GM12878 (cell line): ENCODE data around the gene ASB10. TPM values are rescaled to one million over a fixed set of nuclear protein-coding genes. Genes with fewer than 3 reads are reported as not detected.

Source experiments
- ATAC-seq: fragments of 200-7000 bp; cut with Tn5 transposase; 3 replicates; pipeline ENCODE4 v1.9.1; 2020; ENCODE audit warnings: mild to moderate bottlenecking, moderate library complexity
- BruUV-seq: library from RNA; stranded (reverse); fragments of 400-500 nt; replicated peaks from 2 replicates; lab custom pipeline; 2021; lab: Mats Ljungman, UMichigan
- CTCF ChIA-PET: fragments of 300-600 bp; sonication (Branson Sonifier 250); formaldehyde crosslinking; extraction: SDS; loops from one replicate; lab custom pipeline; 2021; ENCODE audit warnings: inconsistent platforms; lab: Yijun Ruan, JAX
- POLR2A ChIA-PET: fragments of 350-600 bp; formaldehyde crosslinking; extraction: SDS; loops from one replicate; lab custom pipeline; 2021; ENCODE audit warnings: inconsistent platforms; lab: Charles Lee
- RAD21 ChIA-PET: fragments of 300-600 bp; sonication (Branson Sonifier 250); formaldehyde crosslinking; loops from one replicate; lab custom pipeline; 2023; ENCODE audit warnings: antibody characterized with exemption; ENCODE audit not compliant: unreplicated experiment; lab: Charles Lee
- SMC1A ChIA-PET: fragments of 300-600 bp; sonication (Branson Sonifier 250); formaldehyde crosslinking; loops from one replicate; lab custom pipeline; 2023; ENCODE audit not compliant: unreplicated experiment, uncharacterized antibody; lab: Charles Lee
- DNase-seq: peaks from one replicate; pipeline ENCODE4 v3.0.0-alpha.2; 2011; ENCODE audit warnings: low read depth, low spot score
- FAIRE-seq: peaks from 3 replicates; lab custom pipeline; 2011; peaks lifted over from hg19 to GRCh38; lab: Jason Lieb, UNC
- H2AFZ ChIP-seq: 2 replicates; pipeline ENCODE4 v1.6.0; 2011; ENCODE audit warnings: low read depth, low read length, control low read depth; ENCODE audit not compliant: control insufficient read depth
- H3K27ac ChIP-seq: 2 replicates; pipeline ENCODE4 v1.5.1; 2011; ENCODE audit warnings: control low read depth; ENCODE audit not compliant: control insufficient read depth, insufficient read depth
- H3K27me3 ChIP-seq, 2 experiments: replicated peaks in 1 of 2; 2 replicates each; pipeline versions ENCODE4 v1.6.0 to v1.6.1; 2011; ENCODE audit warnings: low read length in 1 of 2; ENCODE audit not compliant: control insufficient read depth in 2 of 2, insufficient read depth in 2 of 2
- H3K36me3 ChIP-seq, 2 experiments: 2 replicates each; pipeline ENCODE4 v1.5.1; 2011; ENCODE audit warnings: low read length in 1 of 2; ENCODE audit not compliant: control insufficient read depth in 2 of 2, insufficient read depth in 2 of 2
- H3K4me1 ChIP-seq: 2 replicates; pipeline ENCODE4 v1.6.1; 2011; ENCODE audit warnings: mild to moderate bottlenecking, low read length, moderate library complexity, mixed read lengths; ENCODE audit not compliant: control insufficient read depth, insufficient read depth
- H3K4me2 ChIP-seq: 2 replicates; pipeline ENCODE4 v1.6.0; 2011; ENCODE audit warnings: control low read depth; ENCODE audit not compliant: control insufficient read depth, insufficient read depth
- H3K4me3 ChIP-seq: fragments of 200-600 bp; sonication (generic); 2 replicates; pipeline ENCODE4 v1.5.1; 2016
- H3K79me2 ChIP-seq: 2 replicates; pipeline ENCODE4 v1.6.0; 2011; ENCODE audit warnings: low read length; ENCODE audit not compliant: control insufficient read depth, insufficient read depth
- H3K9ac ChIP-seq: 2 replicates; pipeline ENCODE4 v1.8.0; 2011; ENCODE audit warnings: low read length, control low read depth, mixed read lengths; ENCODE audit not compliant: control insufficient read depth, insufficient read depth
- H3K9me3 ChIP-seq: replicated peaks from 3 replicates; pipeline ENCODE4 v1.5.1; 2011; ENCODE audit warnings: mild to moderate bottlenecking, low read length; ENCODE audit not compliant: control insufficient read depth, insufficient read depth
- H4K20me1 ChIP-seq: 2 replicates; pipeline ENCODE4 v1.6.0; 2011; ENCODE audit not compliant: control insufficient read depth, insufficient read depth
- CEBPB ChIP-seq, 2 experiments: fragments of 150-350 bp in 1 of 2; IDR thresholded peaks; 2 replicates each; pipeline ENCODE4 v1.6.1; 2012 to 2014; ENCODE audit warnings: low read depth in 2 of 2, low read length in 2 of 2, borderline replicate concordance in 1 of 2, inconsistent platforms in 1 of 2
- DPF2 ChIP-seq: fragments of 450-650 bp; IDR thresholded peaks from 2 replicates; pipeline ENCODE4 v1.6.1; 2017; ENCODE audit warnings: mild to moderate bottlenecking
- E2F8 ChIP-seq: fragments of 450-650 bp; IDR thresholded peaks from 2 replicates; pipeline ENCODE4 v1.6.1; 2018; ENCODE audit warnings: mild to moderate bottlenecking, low read depth, moderate library complexity; ENCODE audit not compliant: partially characterized antibody
- MTA2 ChIP-seq: fragments of 450-650 bp; IDR thresholded peaks from 2 replicates; pipeline ENCODE4 v1.6.1; 2016; ENCODE audit warnings: low read depth, mild to moderate bottlenecking, moderate library complexity
- NFYB ChIP-seq: IDR thresholded peaks from 2 replicates; pipeline ENCODE4 v1.6.1; 2011; ENCODE audit warnings: low read depth, mild to moderate bottlenecking, low read length, improper control_type of control experiment, moderate library complexity; ENCODE audit not compliant: insufficient read depth
- NR2F1 ChIP-seq: fragments of 450-650 bp; conservative IDR thresholded peaks from 2 replicates; pipeline ENCODE4 v1.6.1; 2017; ENCODE audit warnings: mild to moderate bottlenecking
- SPI1 ChIP-seq: IDR thresholded peaks from 2 replicates; pipeline ENCODE4 v1.6.1; 2011; ENCODE audit warnings: low read depth, mild to moderate bottlenecking, low read length, moderate library complexity, borderline replicate concordance; ENCODE audit not compliant: insufficient read depth
- WGBS: methylation state at CpG from one replicate; pipeline ENCODE4 v1.1.6; 2016; ENCODE audit warnings: low lambda C conversion rate; ENCODE audit not compliant: insufficient replicate concordance, insufficient coverage; ENCODE audit errors: missing lambda C conversion rate; 5-methylcytosine and 5-hydroxymethylcytosine counted together
- in situ Hi-C: fragments of 300-500 bp; cut with MboI; formaldehyde crosslinking; loops from 9 replicates; pipeline ENCODE4 v1.14.3; 2018; ENCODE audit warnings: mixed read lengths
- intact Hi-C: fragments of 100-400 bp; cut with micrococcal nuclease; formaldehyde crosslinking; loops from one replicate; pipeline ENCODE4 v1.14.2; 2022; ENCODE audit not compliant: unreplicated experiment
- polyA plus RNA-seq, 11 experiments: library from polyadenylated mRNA; depleted of rRNA in 4 of 11; unstranded in 6 of 11; stranded (reverse) in 5 of 11; fragments of >200 nt; fragmentation: Nextera tagmentation in 4 of 11; fragmentation: Illumina TruSeq in 1 of 11; extraction: Ambion mirVana in 4 of 11; extraction: Trizol in 1 of 11; gene quantifications; 1 replicate in 1 of 11; 2 replicates in 10 of 11; pipeline versions ENCODE4 v1.2.1 to v1.2.3, GENCODE V29; 2011 to 2016; ENCODE audit warnings: inconsistent platforms in 2 of 11, missing spikeins in 2 of 11, low read depth in 1 of 11
- total RNA-seq, 4 experiments: library from RNA; depleted of rRNA in 3 of 4; stranded (reverse); fragments of >200 nt in 3 of 4; fragmentation: Illumina TruSeq in 1 of 4; extraction: Trizol in 1 of 4; gene quantifications; 2 replicates each; pipeline versions ENCODE4 v1.2.1 to v1.2.3, GENCODE V29; 2013 to 2021
- TF ChIP-seq, protein P1 (sequence below): IDR thresholded peaks from 2 replicates; pipeline ENCODE4 v1.6.1; 2012; ENCODE audit warnings: improper control_type of control experiment, low read depth, low read length; ENCODE audit not compliant: insufficient replicate concordance

The ASB10 gene
- total and polyA plus RNA-seq, 10 of the 15 experiments (the other 5 are each of a cell fraction or from before 2014, with no cell fraction given) = not detected

- ChIA-PET SMC1A (no interaction called here), CTCF (no interaction called here), POLR2A (no interaction called here), RAD21 (no interaction called here)
- Histone ChIP-seq H3K4me2 (no peak overlapping the region), H3K9ac (no peak overlapping the region), H3K4me1 (no peaks in the 10 kb centered on the region), H4K20me1 (no peaks in the 10 kb centered on the region), H3K27me3 (no peaks in the 10 kb centered on the region), H3K27ac (no peak overlapping the region), H3K4me3 (no peak overlapping the region), H3K79me2 (no peaks in the 10 kb centered on the region), H3K9me3 (no peaks in the 10 kb centered on the region), H2AFZ (no peak overlapping the region), H3K36me3 (peaks cover 6 to 14% of the 10 kb centered on the region in 2 experiments; a peak in 3 of 4 replicates)
- BruUV-seq = no TSS peak
- TF ChIP-seq NFYB = no peak
- TF ChIP-seq E2F8 = no peak
- no peak for TF ChIP-seq SPI1
- TF ChIP-seq, protein P1, sequence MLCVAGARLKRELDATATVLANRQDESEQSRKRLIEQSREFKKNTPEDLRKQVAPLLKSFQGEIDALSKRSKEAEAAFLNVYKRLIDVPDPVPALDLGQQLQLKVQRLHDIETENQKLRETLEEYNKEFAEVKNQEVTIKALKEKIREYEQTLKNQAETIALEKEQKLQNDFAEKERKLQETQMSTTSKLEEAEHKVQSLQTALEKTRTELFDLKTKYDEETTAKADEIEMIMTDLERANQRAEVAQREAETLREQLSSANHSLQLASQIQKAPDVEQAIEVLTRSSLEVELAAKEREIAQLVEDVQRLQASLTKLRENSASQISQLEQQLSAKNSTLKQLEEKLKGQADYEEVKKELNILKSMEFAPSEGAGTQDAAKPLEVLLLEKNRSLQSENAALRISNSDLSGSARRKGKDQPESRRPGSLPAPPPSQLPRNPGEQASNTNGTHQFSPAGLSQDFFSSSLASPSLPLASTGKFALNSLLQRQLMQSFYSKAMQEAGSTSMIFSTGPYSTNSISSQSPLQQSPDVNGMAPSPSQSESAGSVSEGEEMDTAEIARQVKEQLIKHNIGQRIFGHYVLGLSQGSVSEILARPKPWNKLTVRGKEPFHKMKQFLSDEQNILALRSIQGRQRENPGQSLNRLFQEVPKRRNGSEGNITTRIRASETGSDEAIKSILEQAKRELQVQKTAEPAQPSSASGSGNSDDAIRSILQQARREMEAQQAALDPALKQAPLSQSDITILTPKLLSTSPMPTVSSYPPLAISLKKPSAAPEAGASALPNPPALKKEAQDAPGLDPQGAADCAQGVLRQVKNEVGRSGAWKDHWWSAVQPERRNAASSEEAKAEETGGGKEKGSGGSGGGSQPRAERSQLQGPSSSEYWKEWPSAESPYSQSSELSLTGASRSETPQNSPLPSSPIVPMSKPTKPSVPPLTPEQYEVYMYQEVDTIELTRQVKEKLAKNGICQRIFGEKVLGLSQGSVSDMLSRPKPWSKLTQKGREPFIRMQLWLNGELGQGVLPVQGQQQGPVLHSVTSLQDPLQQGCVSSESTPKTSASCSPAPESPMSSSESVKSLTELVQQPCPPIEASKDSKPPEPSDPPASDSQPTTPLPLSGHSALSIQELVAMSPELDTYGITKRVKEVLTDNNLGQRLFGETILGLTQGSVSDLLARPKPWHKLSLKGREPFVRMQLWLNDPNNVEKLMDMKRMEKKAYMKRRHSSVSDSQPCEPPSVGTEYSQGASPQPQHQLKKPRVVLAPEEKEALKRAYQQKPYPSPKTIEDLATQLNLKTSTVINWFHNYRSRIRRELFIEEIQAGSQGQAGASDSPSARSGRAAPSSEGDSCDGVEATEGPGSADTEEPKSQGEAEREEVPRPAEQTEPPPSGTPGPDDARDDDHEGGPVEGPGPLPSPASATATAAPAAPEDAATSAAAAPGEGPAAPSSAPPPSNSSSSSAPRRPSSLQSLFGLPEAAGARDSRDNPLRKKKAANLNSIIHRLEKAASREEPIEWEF = no peak
- no peak for TF ChIP-seq MTA2
- TF ChIP-seq CEBPB (IDR thresholded peaks at IDR 0.05; ENCODE audit: borderline replicate concordance in 1 of 2, low read depth in 2 of 2, low read length in 2 of 2) = no peak
- TF ChIP-seq NR2F1 = no peak
- no peak for TF ChIP-seq DPF2
- ATAC-seq (no peak), DNase-seq (no peak), FAIRE-seq (no peak)
- WGBS = 81% methylated on average over 14 of the region's 14 CpGs
- in situ Hi-C loops = no loop called here
- intact Hi-C loops = no loop called here
Measured at GRCh38 chr7:151128144-151128543, 58.9 kb downstream of the ASB10 start.
